GM15510 (cell line): Measurements from ENCODE around the gene CDH5.

Experiments used
- POLR2A ChIP-seq: IDR thresholded peaks from 3 replicates; pipeline ENCODE4 v1.6.1; 2011; ENCODE audit warnings: borderline replicate concordance; ENCODE audit not compliant: insufficient read length; ENCODE audit errors: extremely low read depth

The CDH5 gene

DNA sequence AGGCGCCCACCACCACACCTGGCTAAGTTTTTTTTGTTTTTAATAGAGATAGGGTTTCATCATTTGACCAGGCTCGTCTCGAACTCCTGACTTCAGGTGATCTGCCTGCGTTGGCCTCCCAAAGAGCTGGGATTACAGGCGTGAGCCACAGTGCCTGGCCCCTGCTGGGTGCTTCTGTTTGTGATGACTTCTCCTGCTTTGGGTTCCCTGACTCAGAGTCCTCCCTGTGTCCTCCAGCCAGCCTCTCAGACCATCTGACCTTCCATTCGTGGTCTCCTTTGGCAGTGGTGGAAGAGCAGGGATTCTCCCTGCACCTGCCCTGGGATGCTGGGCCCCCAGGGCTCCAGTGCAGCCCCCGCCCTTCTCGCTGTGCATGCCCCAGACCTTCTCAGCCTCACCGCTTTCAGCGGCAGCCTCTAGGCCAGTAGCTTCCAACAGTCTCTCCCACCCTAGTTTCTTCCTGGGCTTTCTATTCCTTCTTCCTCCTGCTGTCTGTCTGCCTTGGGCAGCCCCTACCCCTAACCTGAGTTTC, 73.8 kb downstream of the CDH5 start:
- no peak for TF ChIP-seq POLR2A

GRCh38 chr16:66440970-66441369, 74.5 kb downstream of the CDH5 start:
- no peak for TF ChIP-seq POLR2A

DNA sequence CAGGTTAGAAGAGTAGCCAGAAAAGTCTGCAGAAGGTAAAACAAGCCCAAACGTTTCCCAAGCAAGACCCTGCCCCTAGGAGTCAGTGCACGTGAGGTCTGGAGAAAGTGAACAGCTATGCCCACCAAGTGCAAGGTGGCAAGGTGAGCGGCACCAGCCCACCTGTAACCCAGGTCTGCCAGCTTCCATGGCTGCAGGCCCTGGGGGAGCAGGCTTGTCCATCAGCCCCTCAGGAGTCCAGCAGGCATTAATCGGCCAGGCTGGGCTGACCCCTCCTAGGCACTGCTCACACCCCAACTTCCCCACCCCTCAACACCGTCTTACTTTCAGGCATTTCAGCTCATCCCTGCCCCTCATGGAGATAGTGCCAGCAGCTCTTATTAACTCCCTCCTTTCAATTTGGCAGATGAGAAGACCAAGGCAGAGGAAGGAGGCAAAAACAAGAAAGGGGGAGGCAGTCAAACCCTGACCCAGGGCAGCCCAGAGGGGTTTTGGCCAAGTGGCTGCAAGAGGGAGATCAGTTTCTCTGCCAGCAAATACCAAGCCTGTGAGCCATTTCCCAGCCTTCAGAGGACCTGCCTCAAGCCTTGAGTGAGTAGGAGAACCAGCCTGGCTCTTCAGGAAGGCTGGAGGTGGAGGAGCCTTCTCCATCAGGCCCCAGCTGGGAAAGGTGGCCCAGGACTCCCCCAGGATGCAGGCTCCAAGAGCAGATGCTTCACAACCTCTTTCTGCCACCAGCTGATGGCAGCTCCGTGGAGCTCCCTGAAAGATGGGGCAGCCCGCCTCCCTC, 75.3 kb downstream of the CDH5 start:
- no peak for TF ChIP-seq POLR2A

DNA sequence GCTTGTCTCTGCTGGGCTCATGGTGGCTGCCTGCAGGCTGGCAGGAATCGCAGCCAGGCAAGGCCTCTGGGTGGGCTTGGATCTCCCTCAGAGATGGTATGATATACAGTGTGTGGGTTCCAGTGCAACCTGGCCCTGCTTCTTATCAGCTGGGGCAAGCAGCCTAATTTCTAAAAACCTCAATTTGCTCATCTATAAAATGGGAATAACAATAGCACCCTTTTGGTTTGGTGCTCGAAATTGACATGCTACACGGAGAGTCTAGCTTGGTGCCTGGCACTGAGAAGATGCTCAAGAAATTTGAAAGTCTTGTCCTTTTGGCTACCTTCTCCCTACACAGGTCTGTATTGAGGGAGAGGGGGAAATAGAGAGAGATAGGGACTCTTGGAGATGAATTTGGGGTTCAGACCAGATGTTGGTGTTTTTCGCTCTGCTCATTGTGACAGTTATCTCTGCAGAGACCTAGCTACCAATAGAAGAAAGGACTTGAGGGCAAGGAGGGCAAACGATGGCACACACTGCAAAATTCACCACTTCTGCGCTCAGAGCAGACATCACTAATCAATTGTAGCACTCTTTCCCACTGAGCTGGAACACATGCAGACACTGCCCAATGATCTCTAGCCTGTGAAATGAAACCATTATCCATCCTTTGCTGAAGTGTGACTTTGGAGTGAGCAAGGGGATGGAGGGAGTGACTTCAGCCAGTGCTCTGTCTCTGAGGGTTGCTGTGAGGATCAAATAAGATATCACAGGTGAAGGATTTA, 76.2 kb downstream of the CDH5 start:
- TF ChIP-seq POLR2A: no peak

GRCh38 chr16:66443269-66443652, 76.8 kb downstream of the CDH5 start:
- TF ChIP-seq POLR2A: no peak

DNA sequence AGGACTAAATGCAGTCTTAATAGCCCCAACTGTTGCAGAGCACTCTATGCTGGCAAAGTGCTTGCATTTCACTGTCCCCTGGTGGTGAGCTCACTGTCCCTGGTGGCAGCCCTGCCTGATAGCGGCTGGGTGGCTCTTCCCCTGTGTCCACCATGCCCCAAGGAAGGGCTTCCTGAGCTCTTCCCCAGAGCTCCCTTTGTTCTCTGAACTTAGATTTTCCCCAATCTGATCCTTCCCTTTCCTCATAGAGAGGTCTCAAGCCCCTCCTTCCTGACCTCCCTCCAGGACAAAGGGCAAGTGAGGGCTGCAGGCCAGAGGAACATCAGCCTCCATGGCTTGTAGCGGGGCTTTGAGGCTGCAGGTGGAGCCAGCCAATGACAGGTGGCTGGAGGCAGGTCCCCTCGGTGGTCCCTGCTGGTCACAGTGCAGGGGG, 77.6 kb downstream of the CDH5 start:
- TF ChIP-seq POLR2A: no peak

GRCh38 chr16:66446737-66447136, 80.2 kb downstream of the CDH5 start:
- TF ChIP-seq POLR2A: no peak

DNA sequence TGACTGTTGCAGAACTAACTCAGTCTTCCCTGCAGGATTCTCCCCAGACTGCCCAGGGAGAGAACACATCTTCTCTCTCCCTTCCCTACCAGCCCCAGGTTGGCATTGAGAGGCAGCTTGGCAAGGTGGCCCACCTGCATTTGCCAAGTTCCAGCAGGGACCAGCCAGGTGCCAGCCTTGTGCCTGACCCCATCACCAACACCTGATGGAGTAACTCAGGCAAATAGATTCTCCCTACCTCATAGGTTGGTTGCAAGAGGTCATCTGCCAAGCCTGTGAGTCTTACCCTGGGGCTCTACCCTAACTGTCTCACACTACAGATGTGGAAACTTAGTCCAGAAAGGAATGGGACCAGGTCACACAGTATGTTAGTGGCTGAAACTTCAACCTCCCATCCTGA, 81.0 kb downstream of the CDH5 start:
- no peak for TF ChIP-seq POLR2A

- TF ChIP-seq POLR2A: no peak
Measured at GRCh38 chr16:66451548-66451947, 85.1 kb downstream of the CDH5 start.
